ENCODE data around the gene CSNK2B. TPM values are rescaled to one million over a fixed set of nuclear protein-coding genes. Genes with fewer than 3 reads are reported as not detected.

Gene CSNK2B
- polyA plus RNA-seq, 2 of the 4 experiments (the other 2 are of a cell fraction): 41.8 to 141 TPM

GRCh38 chr6:31626952-31627351, 38.9 kb upstream of the CSNK2B start:
- FAIRE-seq (no peak), ATAC-seq (no peak), DNase-seq (ENCODE audit: low read depth in 1 of 2, low spot score in 1 of 2) (no peak)
- no peaks in the 10 kb centered on the region for H3K9me3 ChIP-seq
- H3K27ac ChIP-seq: no peak overlapping the region
- WGBS (ENCODE audit: missing lambda C conversion rate): 92% methylated on average over 5 of the region's 10 CpGs
- ChIA-PET POLR2A (no interaction called here), CTCF (interaction anchor here (0.6 to 1.3 kb wide), 4 partner anchors 29 to 326 kb away, joined by 3 to 4 read pairs (median 3); no protein-coding TSS in a partner anchor)
- H3K4me2 ChIP-seq: no peak overlapping the region
- H3K4me3 ChIP-seq: no peak overlapping the region
- H3K4me1 ChIP-seq: peaks cover 10% of the 10 kb centered on the region
- TF ChIP-seq EHF (CRISPR knock-in tag; IDR thresholded peaks at IDR 0.05) (no peak), TFCP2L1 (CRISPR knock-in tag; IDR thresholded peaks at IDR 0.05) (no peak), RFX5 (IDR thresholded peaks at IDR 0.05) (no peak)

- DNase-seq (ENCODE audit: low read depth in 1 of 2, low spot score in 1 of 2): no peak
- Histone ChIP-seq H3K4me2 (no peak overlapping the region), H3K27ac (no peak overlapping the region), H3K4me3 (no peak overlapping the region), H3K4me1 (peaks cover 2% of the 10 kb centered on the region; the same call in 2 of the 3 replicates), H3K9me3 (no peaks in the 10 kb centered on the region)
- ChIA-PET POLR2A (no interaction called here), CTCF (interaction anchor here (0.9 to 1.3 kb wide), 3 partner anchors 22 to 76 kb away, joined by 3 to 4 read pairs (median 3); no protein-coding TSS in a partner anchor)
- TF ChIP-seq HDAC2 (IDR thresholded peaks at IDR 0.05) (no peak), SMC3 (IDR thresholded peaks at IDR 0.05) (no peak), MYC (IDR thresholded peaks at IDR 0.05; ENCODE audit: borderline replicate concordance, low read length) (no peak), HOXA7 (CRISPR knock-in tag; IDR thresholded peaks at IDR 0.05) (no peak), TP53 (CRISPR knock-in tag; IDR thresholded peaks at IDR 0.05) (no peak), HOXB5 (CRISPR knock-in tag; IDR thresholded peaks at IDR 0.05) (no peak), POLR2A (IDR thresholded peaks at IDR 0.05; ENCODE audit: low read length) (no peak), ATOH8 (CRISPR knock-in tag; IDR thresholded peaks at IDR 0.05; ENCODE audit: low read depth) (no peak), CHD4 (IDR thresholded peaks at IDR 0.05; ENCODE audit: borderline replicate concordance) (no peak), CTCF (IDR thresholded peaks at IDR 0.05) (no peak), RAD21 (conservative IDR thresholded peaks at IDR 0.05 in 1 of 2, IDR thresholded peaks at IDR 0.05 in 1 of 2) (no peak), PBX3 (IDR thresholded peaks at IDR 0.05) (no peak), GATA3 (IDR thresholded peaks at IDR 0.05; ENCODE audit: borderline replicate concordance) (no peak), REST (IDR thresholded peaks at IDR 0.05) (no peak), ZFP36 (IDR thresholded peaks at IDR 0.05; ENCODE audit: borderline replicate concordance, partially characterized antibody) (no peak), PHF8 (IDR thresholded peaks at IDR 0.05; ENCODE audit: borderline replicate concordance, low read depth) (no peak), NFE2L2 (conservative IDR thresholded peaks at IDR 0.05; ENCODE audit: low read length) (no peak), POLR2AphosphoS2 (conservative IDR thresholded peaks at IDR 0.05; ENCODE audit: low read length) (no peak)
- WGBS (ENCODE audit: missing lambda C conversion rate): 89% methylated on average over 17 of the region's 19 CpGs
- no peak for FAIRE-seq
- ATAC-seq: no peak
Observed at GRCh38 chr6:31627690-31628287, 38.1 kb upstream of the CSNK2B start.
